HCT116 (cell line): ENCODE data around the gene S100PBP. TPM values are rescaled to one million over a fixed set of nuclear protein-coding genes. Genes with fewer than 3 reads are reported as not detected.

ENCODE experiments used
- ATAC-seq: fragments of 200-7000 bp; cut with Tn5 transposase; 2 replicates; pipeline ENCODE4 v1.9.1; 2020; ENCODE audit warnings: mild to moderate bottlenecking, moderate library complexity
- BruUV-seq: library from RNA; stranded (reverse); fragments of 400-500 nt; replicated peaks from 2 replicates; lab custom pipeline; 2021; lab: Mats Ljungman, UMichigan
- CTCF ChIA-PET: fragments of 300-600 bp; sonication (Branson Sonifier 250); formaldehyde crosslinking; loops from one replicate; lab custom pipeline; 2021; ENCODE audit warnings: antibody characterized with exemption; lab: Charles Lee
- POLR2A ChIA-PET: fragments of 300-600, 350-600 bp; sonication (Branson Sonifier 250); formaldehyde crosslinking; loops from one replicate; lab custom pipeline; 2021; ENCODE audit warnings: antibody characterized with exemption; lab: Charles Lee
- RAD21 ChIA-PET, 2 experiments: fragments of 300-600 bp; sonication (Branson Sonifier 250); formaldehyde crosslinking; loops; one replicate each; lab custom pipeline; 2023; ENCODE audit warnings: low total read pairs in 2 of 2; ENCODE audit not compliant: uncharacterized antibody in 2 of 2, unreplicated experiment in 2 of 2, low non-redundant PET in 1 of 2; lab: Charles Lee
- DNase-seq: peaks from one replicate; pipeline ENCODE4 v3.0.0-alpha.2; 2010; ENCODE audit warnings: low read depth, low spot score
- H2AFZ ChIP-seq: fragments of 200-600 bp; shearing (Covaris generic), sonication (generic); 2 replicates; pipeline ENCODE4 v1.6.1; 2017; ENCODE audit warnings: low read depth, mixed run types, mixed read lengths, antibody characterized with exemption, low read length; ENCODE audit not compliant: poor library complexity, severe bottlenecking
- H3K27ac ChIP-seq: 2 replicates; pipeline ENCODE4 v1.5.1; 2012; ENCODE audit warnings: low read depth, low read length
- H3K27me3 ChIP-seq: fragments of 200-600 bp; sonication (generic); 2 replicates; pipeline ENCODE4 v1.6.1; 2016; ENCODE audit warnings: mixed run types, low read length, mixed read lengths; ENCODE audit not compliant: insufficient read depth
- H3K36me3 ChIP-seq, 2 experiments: fragments of 200-500 bp in 1 of 2; fragments of 200-600 bp in 1 of 2; sonication (Bioruptor generic) in 1 of 2; sonication (generic) in 1 of 2; 2 replicates each; pipeline versions ENCODE4 v1.5.1 to v1.6.1; 2014 to 2016; ENCODE audit warnings: low read length in 2 of 2, inconsistent platforms in 1 of 2, mixed read lengths in 1 of 2, mixed run types in 1 of 2; ENCODE audit not compliant: insufficient read depth in 2 of 2, control insufficient read depth in 1 of 2
- H3K4me1 ChIP-seq, 2 experiments: fragments of 200-600 bp in 1 of 2; sonication (generic) in 1 of 2; 2 replicates each; pipeline versions ENCODE4 v1.5.1 to v1.6.1; 2012 to 2017; ENCODE audit warnings: low read length in 2 of 2, inconsistent platforms in 1 of 2, mild to moderate bottlenecking in 1 of 2, mixed read lengths in 1 of 2, mixed run types in 1 of 2, moderate library complexity in 1 of 2; ENCODE audit not compliant: insufficient read depth in 2 of 2, control insufficient read depth in 1 of 2
- H3K4me2 ChIP-seq: fragments of 200-600 bp; sonication (generic); 2 replicates; pipeline ENCODE4 v1.6.1; 2017; ENCODE audit warnings: mixed run types, low read length, mixed read lengths
- H3K4me3 ChIP-seq, 2 experiments: fragments of 200-600 bp in 1 of 2; sonication (generic) in 1 of 2; replicated peaks in 1 of 2; 2 replicates each; pipeline ENCODE4 v1.5.1; 2011 to 2016; ENCODE audit warnings: low read length in 2 of 2, control low read depth in 1 of 2, low read depth in 1 of 2, mild to moderate bottlenecking in 1 of 2, mixed read lengths in 1 of 2, mixed run types in 1 of 2
- H3K79me2 ChIP-seq: fragments of 200-600 bp; sonication (generic); 2 replicates; pipeline ENCODE4 v1.6.1; 2017; ENCODE audit warnings: mild to moderate bottlenecking, mixed run types, low read length, moderate library complexity, mixed read lengths; ENCODE audit not compliant: insufficient read depth
- H3K9ac ChIP-seq: fragments of 200-600 bp; sonication (generic); 2 replicates; pipeline ENCODE4 v1.6.1; 2016; ENCODE audit warnings: low read length, mixed read lengths
- H3K9me2 ChIP-seq: fragments of 200-600 bp; sonication (generic), shearing (Covaris generic); 2 replicates; pipeline ENCODE4 v1.6.1; 2017; ENCODE audit warnings: mixed run types, mild to moderate bottlenecking, moderate library complexity; ENCODE audit not compliant: insufficient read depth
- H3K9me3 ChIP-seq, 2 experiments: fragments of 200-500 bp in 1 of 2; fragments of 200-600 bp in 1 of 2; sonication (Bioruptor generic) in 1 of 2; sonication (generic) in 1 of 2; 2 replicates each; pipeline ENCODE4 v1.6.1; 2014 to 2017; ENCODE audit warnings: low read length in 2 of 2, mixed read lengths in 2 of 2, inconsistent platforms in 1 of 2, low read depth in 1 of 2, mild to moderate bottlenecking in 1 of 2, mixed run types in 1 of 2, moderate library complexity in 1 of 2; ENCODE audit not compliant: control insufficient read depth in 1 of 2, insufficient read depth in 1 of 2
- H4K20me1 ChIP-seq: fragments of 200-600 bp; sonication (generic), shearing (Covaris generic); 2 replicates; pipeline ENCODE4 v1.6.1; 2017; ENCODE audit warnings: mixed run types, mild to moderate bottlenecking, moderate library complexity; ENCODE audit not compliant: insufficient read depth
- CBX3 ChIP-seq: IDR thresholded peaks from 2 replicates; pipeline ENCODE4 v1.6.1; 2012; ENCODE audit warnings: low read depth
- CEBPB ChIP-seq: IDR thresholded peaks from 2 replicates; pipeline ENCODE4 v1.6.1; 2012; ENCODE audit warnings: low read depth
- EGR1 ChIP-seq: IDR thresholded peaks from 2 replicates; pipeline ENCODE4 v1.6.1; 2012; ENCODE audit warnings: low read depth
- ELF1 ChIP-seq: IDR thresholded peaks from 2 replicates; pipeline ENCODE4 v1.6.1; 2012; ENCODE audit warnings: low read depth, borderline replicate concordance
- EZH2 ChIP-seq: fragments of 200-600 bp; sonication (generic); IDR thresholded peaks from 2 replicates; pipeline ENCODE4 v1.6.1; 2017; ENCODE audit warnings: antibody characterized with exemption, mixed run types
- JUND ChIP-seq: IDR thresholded peaks from 2 replicates; pipeline ENCODE4 v1.6.1; 2012
- POLR2A ChIP-seq: IDR thresholded peaks from 2 replicates; pipeline ENCODE4 v1.7.0; 2011; ENCODE audit warnings: borderline replicate concordance; ENCODE audit not compliant: insufficient read depth, insufficient read length; ENCODE audit errors: extremely low read depth
- POLR2AphosphoS5 ChIP-seq: IDR thresholded peaks from 2 replicates; pipeline ENCODE4 v1.6.1; 2011; ENCODE audit warnings: mild to moderate bottlenecking, low read depth, low read length, moderate library complexity
- RAD21 ChIP-seq: IDR thresholded peaks from 2 replicates; pipeline ENCODE4 v1.6.1; 2012; ENCODE audit warnings: low read depth, mild to moderate bottlenecking
- SIN3A ChIP-seq: IDR thresholded peaks from 2 replicates; pipeline ENCODE4 v1.6.1; 2012; ENCODE audit warnings: low read depth
- SP1 ChIP-seq: IDR thresholded peaks from 2 replicates; pipeline ENCODE4 v1.6.1; 2012; ENCODE audit warnings: low read depth
- SRF ChIP-seq: IDR thresholded peaks from 2 replicates; pipeline ENCODE4 v1.6.1; 2012; ENCODE audit warnings: low read depth
- TCF7L2 ChIP-seq: IDR thresholded peaks from 2 replicates; pipeline ENCODE4 v1.7.0; 2011; ENCODE audit warnings: borderline replicate concordance, inconsistent platforms; ENCODE audit not compliant: insufficient read depth, insufficient read length; ENCODE audit errors: extremely low read depth
- YY1 ChIP-seq: IDR thresholded peaks from 2 replicates; pipeline ENCODE4 v1.6.1; 2011; ENCODE audit warnings: low read length, low read depth, moderate library complexity, mild to moderate bottlenecking; ENCODE audit not compliant: insufficient replicate concordance; ENCODE audit errors: extremely low read depth
- ZFX ChIP-seq: fragments of 450-650 bp; IDR thresholded peaks from 2 replicates; pipeline ENCODE4 v1.6.1; 2017
- intact Hi-C: fragments of 100-400 bp; cut with micrococcal nuclease; formaldehyde crosslinking; loops from 2 replicates; pipeline ENCODE4 v1.10.0; 2022
- total RNA-seq: library from RNA; stranded (reverse); gene quantifications from one replicate; pipeline ENCODE4 v1.2.1, GENCODE V29; 2021; ENCODE audit not compliant: unreplicated experiment
- TF ChIP-seq, protein P1 (sequence below): IDR thresholded peaks from 2 replicates; pipeline ENCODE4 v1.6.1; 2012
- TF ChIP-seq, protein P2 (sequence below): IDR thresholded peaks from 2 replicates; pipeline ENCODE4 v1.6.1; 2012
- TF ChIP-seq, protein P3 (sequence below), 3 experiments: fragments of 200-600 bp in 1 of 3; sonication (generic) in 1 of 3; IDR thresholded peaks in 2 of 3; conservative IDR thresholded peaks in 1 of 3; 2 replicates each; pipeline ENCODE4 v1.5.1; 2012 to 2017; ENCODE audit warnings: low read depth in 2 of 3, low read length in 2 of 3, antibody characterized with exemption in 1 of 3, borderline replicate concordance in 1 of 3, control low read depth in 1 of 3, mild to moderate bottlenecking in 1 of 3, mixed read lengths in 1 of 3, mixed run types in 1 of 3, moderate library complexity in 1 of 3; ENCODE audit not compliant: insufficient read depth in 1 of 3

Gene S100PBP
- total RNA-seq, 1 experiment from 2014 or later: 38.2 TPM

DNA sequence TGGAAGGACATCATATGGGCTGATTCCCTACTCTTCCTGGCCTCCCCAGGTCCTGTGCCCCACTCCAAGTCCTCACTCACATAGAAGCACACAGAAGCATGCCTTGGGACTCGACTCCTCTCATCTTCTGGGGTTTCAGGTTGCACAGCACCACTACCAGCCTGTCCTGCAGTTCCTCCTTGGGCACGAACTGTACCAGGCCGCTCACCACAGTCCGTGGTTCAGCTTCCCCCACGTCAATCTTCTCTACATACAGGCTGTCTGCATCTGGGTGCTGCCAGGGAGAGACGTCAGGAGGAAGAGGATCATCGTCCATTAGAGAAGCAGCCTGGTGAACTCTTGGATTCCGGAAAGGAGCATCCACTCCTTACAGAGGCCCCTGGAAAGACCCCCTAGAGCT is 37.4 kb upstream of the S100PBP start:
- H3K9ac ChIP-seq: no peak overlapping the region
- H2AFZ ChIP-seq: no peak overlapping the region
- H3K4me3 ChIP-seq: no peak overlapping the region
- intact Hi-C loops: no loop called here
- no peaks in the 10 kb centered on the region for H3K27me3 ChIP-seq
- ChIA-PET POLR2A (no interaction called here), CTCF (no interaction called here)
- no peak for DNase-seq
- peaks cover 54 to 58% of the 10 kb centered on the region in 2 experiments for H3K36me3 ChIP-seq
- no peak overlapping the region for H3K4me2 ChIP-seq
- H4K20me1 ChIP-seq: no peaks in the 10 kb centered on the region; the same call in 1 of the 2 replicates
- no peaks in the 10 kb centered on the region for H3K9me3 ChIP-seq
- no TSS peak for BruUV-seq
- TF ChIP-seq SP1 (no peak), POLR2AphosphoS5 (no peak), EGR1 (no peak), TCF7L2 (no peak), SIN3A (no peak), YY1 (no peak), CBX3 (no peak)
- TF ChIP-seq, protein P1, sequence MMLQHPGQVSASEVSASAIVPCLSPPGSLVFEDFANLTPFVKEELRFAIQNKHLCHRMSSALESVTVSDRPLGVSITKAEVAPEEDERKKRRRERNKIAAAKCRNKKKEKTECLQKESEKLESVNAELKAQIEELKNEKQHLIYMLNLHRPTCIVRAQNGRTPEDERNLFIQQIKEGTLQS: no peak
- TF ChIP-seq, protein P2, sequence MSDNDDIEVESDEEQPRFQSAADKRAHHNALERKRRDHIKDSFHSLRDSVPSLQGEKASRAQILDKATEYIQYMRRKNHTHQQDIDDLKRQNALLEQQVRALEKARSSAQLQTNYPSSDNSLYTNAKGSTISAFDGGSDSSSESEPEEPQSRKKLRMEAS: no peak
- TF ChIP-seq, all 23 proteins: peak for 0
- Histone ChIP-seq H3K79me2 (no peaks in the 10 kb centered on the region), H3K4me1 (peaks cover 3 to 4% of the 10 kb centered on the region in 2 experiments; a peak in 2 of 4 replicates), H3K9me2 (no peaks in the 10 kb centered on the region), H3K27ac (no peak overlapping the region)
- RAD21 ChIA-PET: no interaction called here
- ATAC-seq: no peak

DNA sequence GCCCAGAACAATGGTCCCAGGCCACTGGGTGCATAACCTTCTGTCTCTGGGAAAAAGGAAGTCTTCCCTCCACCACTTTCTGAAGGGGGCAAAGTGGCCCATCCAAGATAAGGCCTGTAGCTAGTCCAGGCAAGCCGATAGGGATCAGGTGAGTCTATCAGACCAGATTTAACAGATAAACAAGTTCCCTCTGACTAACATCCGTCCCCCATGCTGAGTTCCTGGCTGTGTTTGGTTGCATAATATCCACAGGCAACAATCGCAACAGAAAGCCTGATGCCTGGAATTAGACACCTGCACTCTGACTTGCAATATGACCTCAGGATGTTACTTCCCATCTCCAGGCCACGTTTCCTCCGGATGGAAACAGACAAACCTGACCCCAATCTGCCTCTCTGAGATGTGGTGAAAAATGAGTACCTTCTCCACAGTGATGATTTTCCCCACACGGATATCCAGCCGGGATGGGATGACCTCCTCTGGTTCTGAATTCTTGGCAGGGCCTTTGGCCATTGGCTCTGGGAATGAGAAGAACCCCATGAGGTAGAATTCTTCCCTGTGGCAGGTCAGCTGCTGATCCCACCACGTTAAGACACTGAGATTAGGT is 36.7 kb upstream of the S100PBP start:
- POLR2A ChIA-PET: no interaction called here
- no peak for DNase-seq
- TF ChIP-seq TCF7L2: no peak
- no peak for TF ChIP-seq ELF1
- no peak for TF ChIP-seq CEBPB
- TF ChIP-seq ZFX: no peak
- TF ChIP-seq POLR2A: no peak
- no peak for TF ChIP-seq POLR2AphosphoS5
- no peak for TF ChIP-seq SP1
- TF ChIP-seq, protein P2: no peak
- TF ChIP-seq, protein P3, sequence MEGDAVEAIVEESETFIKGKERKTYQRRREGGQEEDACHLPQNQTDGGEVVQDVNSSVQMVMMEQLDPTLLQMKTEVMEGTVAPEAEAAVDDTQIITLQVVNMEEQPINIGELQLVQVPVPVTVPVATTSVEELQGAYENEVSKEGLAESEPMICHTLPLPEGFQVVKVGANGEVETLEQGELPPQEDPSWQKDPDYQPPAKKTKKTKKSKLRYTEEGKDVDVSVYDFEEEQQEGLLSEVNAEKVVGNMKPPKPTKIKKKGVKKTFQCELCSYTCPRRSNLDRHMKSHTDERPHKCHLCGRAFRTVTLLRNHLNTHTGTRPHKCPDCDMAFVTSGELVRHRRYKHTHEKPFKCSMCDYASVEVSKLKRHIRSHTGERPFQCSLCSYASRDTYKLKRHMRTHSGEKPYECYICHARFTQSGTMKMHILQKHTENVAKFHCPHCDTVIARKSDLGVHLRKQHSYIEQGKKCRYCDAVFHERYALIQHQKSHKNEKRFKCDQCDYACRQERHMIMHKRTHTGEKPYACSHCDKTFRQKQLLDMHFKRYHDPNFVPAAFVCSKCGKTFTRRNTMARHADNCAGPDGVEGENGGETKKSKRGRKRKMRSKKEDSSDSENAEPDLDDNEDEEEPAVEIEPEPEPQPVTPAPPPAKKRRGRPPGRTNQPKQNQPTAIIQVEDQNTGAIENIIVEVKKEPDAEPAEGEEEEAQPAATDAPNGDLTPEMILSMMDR (IDR thresholded peaks at IDR 0.05 in 2 of 3, conservative IDR thresholded peaks at IDR 0.05 in 1 of 3; ENCODE audit: borderline replicate concordance in 1 of 3, insufficient read depth in 1 of 3, low read depth in 2 of 3, low read length in 2 of 3): no peak
- TF ChIP-seq RAD21: no peak
- TF ChIP-seq JUND: no peak
- no peak for TF ChIP-seq SRF
- TF ChIP-seq, protein P1: no peak
- no peak for TF ChIP-seq EZH2
- TF ChIP-seq YY1: no peak

More for the DNA sequence above, 36.7 kb upstream of the S100PBP start:
- ChIA-PET RAD21 (no interaction called here), CTCF (no interaction called here)
- Histone ChIP-seq H3K4me3 (no peak overlapping the region), H2AFZ (no peak overlapping the region), H3K27me3 (no peaks in the 10 kb centered on the region), H3K36me3 (peaks cover 48 to 59% of the 10 kb centered on the region in 2 experiments), H4K20me1 (no peaks in the 10 kb centered on the region; the same call in 1 of the 2 replicates), H3K4me2 (no peak overlapping the region), H3K79me2 (peaks cover under 1% of the 10 kb centered on the region; the same call in 1 of the 2 replicates), H3K9me3 (no peaks in the 10 kb centered on the region), H3K4me1 (peaks cover 0 to 3% of the 10 kb centered on the region in 2 experiments; a peak in 1 of 4 replicates), H3K27ac (no peak overlapping the region), H3K9ac (no peak overlapping the region), H3K9me2 (no peaks in the 10 kb centered on the region)
- no TSS peak for BruUV-seq
- ATAC-seq: no peak
- intact Hi-C loops: no loop called here
